Measurements from ENCODE around the gene BICDL2.
"Not testable (repeated sequence)": the region's sequence is repeated elsewhere in the genome, so short reads cannot be mapped to it uniquely, and the experiment has no call there.

The BICDL2 gene

DNA sequence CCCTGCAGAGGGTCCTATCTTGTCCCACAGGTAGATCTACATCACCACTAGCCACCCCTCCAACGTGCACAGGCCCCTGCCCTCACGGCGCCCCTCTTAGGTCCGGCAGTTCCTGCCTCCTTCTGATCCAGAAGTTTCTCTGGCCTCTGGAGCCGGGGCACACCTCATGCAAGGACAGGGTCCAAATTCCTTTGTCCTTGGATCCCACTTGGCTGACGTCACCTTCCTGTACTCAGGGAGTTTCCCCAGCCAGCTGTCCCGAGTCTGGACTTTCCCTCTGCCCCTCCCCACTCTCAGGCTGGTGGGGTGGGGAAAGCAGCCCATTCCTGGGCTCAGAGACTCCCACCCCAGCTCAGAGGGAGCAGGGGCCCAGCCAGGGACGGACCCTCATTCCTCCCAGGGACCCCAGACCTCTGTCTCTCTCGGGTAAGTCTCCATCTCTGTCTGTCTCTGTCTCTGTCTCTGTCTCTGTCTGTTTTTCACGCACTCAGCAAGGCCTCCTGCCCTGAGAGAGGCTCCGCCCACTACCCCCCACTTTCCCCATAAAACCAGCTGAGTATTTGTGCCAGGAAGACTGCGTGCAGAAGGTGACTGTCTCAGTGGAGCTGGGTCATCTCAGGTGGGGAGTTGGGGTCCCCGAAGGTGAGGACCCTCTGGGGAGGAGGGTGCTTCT is 28.5 kb upstream of the BICDL2 start, which contains the start of gene IL32:
IL32 (plus strand) TSS at position 572 of the 673 bp plus-strand sequence. CDS start 172 bp downstream, outside the sequence.
- DNase-seq (ENCODE audit: low read depth), result no peak

DNA sequence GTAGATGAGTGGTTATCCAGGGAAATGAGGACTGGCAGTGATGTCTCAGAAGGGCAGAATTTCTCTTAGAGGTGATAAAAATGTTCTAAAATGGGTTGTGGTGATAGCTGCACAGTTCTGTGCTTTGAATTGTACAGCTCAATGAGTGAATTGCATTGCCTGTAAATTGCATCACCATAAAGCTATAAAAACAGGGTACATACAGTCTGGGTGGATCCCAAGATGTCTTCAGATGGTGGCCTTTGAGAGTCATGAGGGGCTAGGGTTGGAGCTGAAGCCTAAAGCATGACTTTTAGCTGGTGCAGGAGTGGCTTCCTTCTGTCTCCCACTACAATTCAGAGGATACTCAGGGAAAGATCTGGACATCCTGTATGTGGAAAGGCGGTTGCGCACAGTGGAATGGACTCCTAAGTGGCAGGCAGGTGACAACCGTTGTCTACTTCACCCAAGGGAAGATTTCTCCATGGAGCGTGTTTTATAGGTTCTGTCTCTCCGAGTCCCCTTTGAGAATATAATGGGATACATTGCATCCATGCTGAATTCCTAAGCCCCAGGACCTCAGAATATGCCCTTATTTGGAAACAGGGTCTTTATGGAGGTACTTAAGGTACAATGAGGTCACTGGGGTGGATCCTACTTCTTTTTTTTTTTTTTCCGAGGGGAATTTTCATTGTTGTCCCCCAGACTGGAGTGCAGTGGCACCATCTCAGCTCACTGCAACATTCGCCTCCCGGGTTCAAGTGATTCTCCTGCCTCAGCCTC is 27.1 kb upstream of the BICDL2 start:
- DNase-seq (ENCODE audit: low read depth), result no peak

GRCh38 chr16:3062553-3062952 is 25.8 kb upstream of the BICDL2 start:
- no peak for DNase-seq (ENCODE audit: low read depth)

DNA sequence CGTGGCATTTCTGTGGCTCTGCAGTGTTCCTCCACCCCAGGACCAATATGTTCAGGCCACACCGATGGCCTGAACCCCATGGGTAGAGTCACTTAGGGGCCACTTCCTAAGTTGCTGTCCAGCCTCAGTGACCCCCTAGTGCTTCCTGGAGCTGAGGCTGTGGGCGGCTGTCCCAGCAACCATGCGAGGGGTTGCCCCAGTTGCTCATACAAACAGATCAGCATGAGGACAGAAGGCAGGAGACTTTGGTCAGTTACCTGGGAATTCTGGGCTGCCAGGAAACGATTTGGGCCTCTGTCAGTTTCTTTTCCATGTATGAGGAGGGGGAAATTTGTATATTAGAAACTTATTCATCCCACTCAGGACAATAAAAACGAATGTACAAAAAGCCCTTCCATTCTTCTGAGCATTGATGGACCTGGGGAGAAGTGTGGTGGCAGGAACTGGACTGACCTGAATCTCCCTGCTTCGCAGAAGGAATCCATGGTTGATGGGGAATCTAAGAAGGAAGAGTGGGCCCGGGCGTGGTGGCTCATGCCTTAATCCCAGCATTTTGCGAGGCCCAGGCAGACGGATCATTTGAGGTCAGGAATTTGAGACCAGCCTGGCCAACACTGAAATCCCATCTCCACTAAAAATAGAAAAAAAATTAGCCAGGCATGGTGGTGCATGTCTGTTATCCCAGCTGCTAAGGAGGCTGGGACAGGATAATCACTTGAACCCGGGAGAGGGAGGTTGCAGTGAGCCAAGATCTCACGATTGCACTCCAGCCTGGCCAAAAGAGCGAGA is 23.8 kb upstream of the BICDL2 start:
- DNase-seq (ENCODE audit: low read depth), result no peak

DNA sequence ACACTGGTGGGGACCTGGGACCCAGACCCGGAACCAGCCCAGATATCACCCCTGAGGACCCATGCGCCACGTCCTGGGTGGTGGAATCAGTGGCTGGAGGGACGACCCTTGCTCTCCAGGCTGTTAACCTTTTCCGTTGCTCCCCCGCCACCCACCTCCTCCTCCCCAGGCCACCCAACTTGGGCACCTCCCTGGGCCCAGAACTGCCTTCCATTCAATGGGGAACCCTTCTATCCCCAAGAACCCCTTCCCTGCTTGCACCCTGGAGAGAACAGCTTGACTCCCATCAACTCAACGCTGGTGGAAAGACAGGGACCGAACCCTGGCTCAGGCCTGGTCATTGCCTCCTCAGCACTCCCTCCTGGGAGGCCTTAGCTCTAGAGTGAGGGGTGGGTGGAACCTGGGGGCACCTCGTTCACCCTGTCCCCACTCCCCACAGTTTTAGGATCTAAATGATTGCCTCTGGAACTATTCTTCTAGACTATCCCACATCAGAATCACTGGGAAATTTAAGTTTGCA is 23.0 kb upstream of the BICDL2 start:
- DNase-seq (ENCODE audit: low read depth), result no peak

GRCh38 chr16:3059041-3059722 is 22.4 kb upstream of the BICDL2 start:
- peak; percentile 91 for DNase-seq (ENCODE audit: low read depth)

GRCh38 chr16:3058139-3059030 is 21.6 kb upstream of the BICDL2 start:
- DNase-seq (ENCODE audit: low read depth), result peak; percentile 43

GRCh38 chr16:3057181-3058138 is 20.7 kb upstream of the BICDL2 start:
- DNase-seq (ENCODE audit: low read depth), result no peak

DNA sequence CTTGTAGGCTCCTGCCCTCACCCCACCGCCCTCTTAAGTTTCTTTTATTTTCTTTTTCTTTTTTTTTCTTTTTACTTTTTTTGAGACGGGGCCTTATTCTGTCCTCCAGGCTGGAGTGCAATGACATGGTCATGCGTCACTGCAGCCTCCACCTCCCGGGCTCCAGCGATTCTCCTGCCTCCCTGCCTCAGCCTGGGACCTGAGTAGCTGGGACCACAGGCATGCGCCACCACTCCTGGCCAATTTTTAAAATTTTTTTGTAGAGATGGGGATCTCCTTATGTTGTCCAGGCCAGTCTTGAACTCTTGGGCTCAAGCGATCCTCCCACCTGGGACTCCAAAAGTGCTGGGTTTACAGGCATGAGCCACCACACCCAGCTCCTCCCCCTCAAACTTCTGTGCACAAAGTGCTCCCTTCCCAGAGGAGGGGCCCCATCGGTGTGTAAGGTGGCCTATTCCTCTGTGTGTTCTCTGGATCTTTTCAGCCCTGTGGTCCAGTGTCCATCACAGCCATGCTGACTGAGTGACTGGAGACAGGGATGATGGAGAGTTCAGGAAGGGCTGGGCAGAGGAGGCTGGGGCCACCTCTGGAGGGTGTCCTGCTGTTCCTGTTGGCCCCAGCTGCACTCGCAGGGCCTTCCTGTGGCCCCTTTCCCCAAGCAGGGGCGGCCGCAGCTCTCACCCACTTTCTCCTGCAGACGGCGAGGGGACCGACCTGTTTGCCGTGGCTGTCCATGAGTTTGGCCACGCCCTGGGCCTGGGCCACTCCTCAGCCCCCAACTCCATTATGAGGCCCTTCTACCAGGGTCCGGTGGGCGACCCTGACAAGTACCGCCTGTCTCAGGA is 19.8 kb upstream of the BICDL2 start:
- no peak for DNase-seq (ENCODE audit: low read depth)

- not testable (repeated sequence) for DNase-seq (ENCODE audit: low read depth)
Measured at GRCh38 chr16:3055734-3056115, 19.0 kb upstream of the BICDL2 start.

DNA sequence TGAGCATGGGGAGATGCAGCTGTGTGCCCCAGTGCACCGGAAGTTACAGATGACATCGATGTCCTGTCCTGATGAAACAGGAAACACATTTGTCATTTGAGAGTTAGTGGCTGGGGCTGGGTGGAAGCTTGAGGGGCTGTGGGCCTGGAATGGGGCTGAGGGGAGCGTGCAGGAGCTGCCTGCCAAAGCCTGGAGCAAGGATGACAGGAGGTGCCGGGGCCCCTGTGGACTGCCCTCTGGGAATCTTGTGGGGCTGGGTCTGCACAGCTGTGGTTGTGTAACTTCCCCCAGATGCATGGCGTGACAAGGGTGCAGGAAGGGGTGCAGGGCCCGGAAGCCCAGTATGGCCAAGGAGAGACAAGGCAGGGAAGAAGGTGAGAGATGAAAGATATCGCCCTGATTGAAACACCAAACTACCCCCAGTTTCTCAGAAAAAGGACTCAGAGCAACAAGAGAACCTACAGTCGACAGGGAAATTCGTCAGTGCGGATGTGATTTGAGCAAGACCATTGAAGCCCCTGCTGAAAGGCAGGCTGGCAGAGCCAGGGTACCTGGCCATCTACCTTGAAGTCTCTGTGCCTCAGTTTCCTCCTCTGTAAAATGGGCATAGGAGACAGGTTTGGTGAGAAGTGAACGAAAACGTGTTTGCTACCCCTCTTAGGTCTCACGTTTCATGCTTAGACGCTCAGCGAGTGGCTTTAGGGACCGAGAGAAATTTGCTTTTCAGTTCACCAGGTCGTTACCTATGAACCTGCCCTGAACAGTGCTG is 18.4 kb upstream of the BICDL2 start:
- peak; percentile 74 for DNase-seq (ENCODE audit: low read depth)

DNA sequence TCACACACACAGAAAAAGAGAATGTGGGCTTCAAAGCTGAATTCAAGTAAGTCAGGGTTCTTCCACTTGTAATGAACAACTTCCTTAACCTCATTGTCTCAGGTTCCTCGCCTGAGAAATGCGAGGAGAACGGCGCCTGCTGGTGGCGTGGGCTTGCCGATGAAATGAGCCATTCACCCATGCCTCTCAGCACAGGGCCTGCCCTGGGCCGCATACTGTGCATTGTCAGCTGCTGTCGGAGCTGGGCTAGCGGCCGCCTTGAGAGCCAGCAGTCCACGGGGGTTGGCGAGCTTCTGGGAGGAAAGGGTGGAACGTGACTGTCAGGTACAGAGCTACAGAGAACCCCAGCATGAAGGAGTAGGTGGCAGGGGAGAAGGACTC is 16.6 kb upstream of the BICDL2 start:
- not testable (repeated sequence) for DNase-seq (ENCODE audit: low read depth)

DNA sequence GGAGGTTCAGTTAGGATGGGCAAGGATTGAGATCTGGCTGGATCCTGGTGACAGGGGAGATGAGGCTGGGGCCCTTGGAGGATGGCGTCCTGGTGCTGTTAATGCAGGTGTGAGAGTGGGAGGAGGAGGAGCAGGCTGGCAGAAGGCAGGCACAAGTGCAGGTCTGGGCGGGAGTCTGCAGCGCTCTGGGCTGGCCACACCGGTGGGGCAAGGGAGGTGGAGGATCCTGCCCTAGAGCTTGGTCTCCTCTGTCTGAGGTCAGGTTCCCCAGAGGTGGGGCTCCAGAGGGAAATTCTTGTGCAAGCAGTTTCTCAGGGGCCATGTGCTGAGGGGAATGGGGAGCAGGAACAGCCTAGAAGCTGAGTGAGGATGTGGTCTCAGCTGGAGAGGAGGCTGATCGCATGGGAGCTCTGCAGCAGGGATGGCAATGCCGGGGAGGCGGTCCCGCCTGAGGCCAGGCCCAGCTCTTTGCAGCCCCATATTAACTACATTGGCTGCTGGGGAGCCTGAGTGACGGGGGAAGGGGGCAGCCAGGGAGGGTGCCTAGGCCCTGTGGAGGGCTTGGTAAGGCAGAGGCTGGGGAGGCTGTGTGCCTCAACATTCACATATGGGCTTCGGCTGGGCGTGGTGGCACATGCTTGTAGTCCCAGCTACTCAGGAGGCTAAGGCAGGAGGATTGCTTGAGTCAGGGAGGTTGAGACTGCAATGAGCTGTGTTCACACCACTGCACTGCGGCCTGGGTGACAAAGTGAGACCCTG is 16.0 kb upstream of the BICDL2 start:
- DNase-seq (ENCODE audit: low read depth), result not testable (repeated sequence)

- DNase-seq (ENCODE audit: low read depth), result no peak
Measured at GRCh38 chr16:3051494-3051893, 14.8 kb upstream of the BICDL2 start.

DNA sequence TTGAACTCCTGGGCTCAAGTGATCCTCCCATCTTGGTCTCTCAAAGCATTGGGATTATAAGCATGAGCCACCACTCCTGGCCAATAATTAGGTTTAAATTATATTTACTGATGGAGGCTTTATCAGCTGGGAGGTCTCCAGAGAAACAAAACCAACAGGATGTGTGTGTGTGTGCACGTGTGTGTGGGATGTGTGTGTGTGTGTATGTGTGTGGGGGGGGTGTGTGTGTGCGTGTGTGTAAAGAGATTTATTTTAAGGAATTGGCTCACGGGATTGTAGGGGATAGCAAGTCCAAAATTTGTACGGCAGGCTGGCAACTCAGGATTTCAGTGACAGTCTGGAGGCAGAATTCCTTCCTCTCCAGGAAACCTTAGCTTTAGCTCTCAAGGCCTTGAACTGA is 14.3 kb upstream of the BICDL2 start:
- no peak for DNase-seq (ENCODE audit: low read depth)

DNA sequence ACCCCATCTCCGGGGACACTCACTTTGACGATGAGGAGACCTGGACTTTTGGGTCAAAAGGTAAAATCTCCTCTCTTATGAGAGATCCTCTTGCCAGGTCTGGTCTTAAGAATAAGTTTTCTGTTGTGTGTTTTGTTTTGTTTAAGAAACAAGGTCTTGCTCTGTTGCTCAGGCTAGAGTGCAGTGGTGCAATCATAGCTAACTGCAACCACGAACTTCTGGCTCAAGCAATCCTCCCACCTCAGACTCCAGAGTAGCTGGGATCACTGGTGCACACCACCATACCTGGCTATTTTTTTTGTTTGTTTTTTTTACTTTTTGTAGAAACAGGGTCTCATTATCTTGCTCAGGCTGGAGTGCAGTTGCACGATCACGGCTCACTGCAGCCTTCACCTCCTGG is 13.7 kb upstream of the BICDL2 start:
- DNase-seq (ENCODE audit: low read depth), result no peak

GRCh38 chr16:3049921-3050481 is 13.3 kb upstream of the BICDL2 start:
- DNase-seq (ENCODE audit: low read depth), result no peak
